NCI-H82 treated with DMSO at 0.1 percent for 48 hours (cell line): ENCODE results near the gene GATAD2B.

Experiments
- DNase-seq: peaks from one replicate; lab custom pipeline; 2025; ENCODE audit not compliant: unreplicated experiment; lab: John Stamatoyannopoulos, UW

GATAD2B gene

DNA sequence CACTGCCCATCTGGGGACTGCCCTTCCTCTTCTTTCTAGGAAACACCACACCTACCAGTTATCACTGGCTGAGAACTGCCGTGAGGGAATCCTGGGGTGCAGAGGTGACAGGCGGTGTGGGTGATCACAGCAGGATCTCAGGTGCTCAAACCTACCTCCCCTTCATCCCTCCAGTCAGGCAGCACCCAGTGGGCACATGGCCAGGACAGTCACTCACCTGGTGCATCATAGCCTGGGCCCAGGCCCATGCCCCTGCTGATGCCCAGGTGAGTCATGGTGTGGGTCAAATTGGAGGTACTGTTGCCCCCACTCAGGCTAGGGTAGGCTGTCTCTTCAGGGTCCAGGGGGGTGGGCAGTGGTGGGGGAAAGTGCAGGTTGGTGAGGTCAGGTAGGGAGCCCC is 29.0 kb upstream of the GATAD2B start:
- DNase-seq, result no peak

DNA sequence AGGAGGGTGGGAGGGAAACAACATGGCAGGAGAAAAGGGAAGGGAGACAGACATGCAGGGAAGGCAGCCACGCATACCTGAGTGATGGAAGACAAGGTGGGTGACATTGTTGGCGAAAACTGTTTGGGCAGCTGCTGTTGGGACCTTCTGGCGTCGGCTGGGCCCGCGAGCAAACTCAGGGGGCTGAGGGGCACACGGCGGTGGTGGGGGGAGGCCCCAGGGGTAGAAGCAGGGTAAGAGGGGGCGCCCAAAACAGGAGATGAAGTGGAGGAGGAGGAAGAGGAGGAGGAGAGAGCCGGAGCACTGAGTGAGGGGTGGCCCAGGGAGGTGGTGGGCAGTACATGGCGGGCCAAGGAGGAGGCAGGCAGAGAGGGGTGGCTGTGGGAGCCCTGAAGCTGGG is 28.4 kb upstream of the GATAD2B start:
- no peak for DNase-seq

DNA sequence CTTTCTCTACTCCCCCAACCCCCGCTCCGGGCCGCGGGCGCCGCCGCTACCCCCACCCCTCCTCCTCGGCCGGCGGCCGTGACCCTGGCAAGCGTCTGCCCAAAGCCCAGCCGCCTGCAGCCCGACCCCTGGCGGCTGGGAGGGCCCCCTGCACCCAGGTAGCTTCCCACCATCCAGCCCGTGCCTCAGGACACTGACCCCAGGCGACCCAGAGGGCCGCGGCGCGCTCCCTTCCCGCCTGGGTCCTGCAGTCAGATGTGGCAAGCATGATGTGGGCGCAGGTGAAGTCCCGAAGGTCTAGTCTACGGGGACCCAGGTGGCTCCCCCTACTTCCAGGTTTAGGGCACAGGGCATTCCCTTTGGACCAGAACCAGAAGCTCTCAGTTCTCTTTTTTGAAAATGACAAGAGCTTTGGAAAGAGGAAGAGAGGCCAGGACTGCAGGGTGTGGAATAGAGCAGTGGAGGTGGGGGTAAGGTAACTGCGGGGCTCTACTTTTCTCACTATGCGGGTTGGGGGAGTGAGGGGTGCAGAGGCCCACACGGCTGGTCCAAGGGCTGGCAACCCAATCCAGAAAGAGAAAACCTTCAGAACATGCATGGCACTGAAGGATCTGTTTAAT is 24.0 kb upstream of the GATAD2B start, which contains the start of gene DENND4B:
TSS of gene DENND4B (minus strand) at position 97 of the 620 bp plus-strand sequence. CDS start 2,344 bp downstream, outside the sequence.
- DNase-seq, result peak; percentile 60

DNA sequence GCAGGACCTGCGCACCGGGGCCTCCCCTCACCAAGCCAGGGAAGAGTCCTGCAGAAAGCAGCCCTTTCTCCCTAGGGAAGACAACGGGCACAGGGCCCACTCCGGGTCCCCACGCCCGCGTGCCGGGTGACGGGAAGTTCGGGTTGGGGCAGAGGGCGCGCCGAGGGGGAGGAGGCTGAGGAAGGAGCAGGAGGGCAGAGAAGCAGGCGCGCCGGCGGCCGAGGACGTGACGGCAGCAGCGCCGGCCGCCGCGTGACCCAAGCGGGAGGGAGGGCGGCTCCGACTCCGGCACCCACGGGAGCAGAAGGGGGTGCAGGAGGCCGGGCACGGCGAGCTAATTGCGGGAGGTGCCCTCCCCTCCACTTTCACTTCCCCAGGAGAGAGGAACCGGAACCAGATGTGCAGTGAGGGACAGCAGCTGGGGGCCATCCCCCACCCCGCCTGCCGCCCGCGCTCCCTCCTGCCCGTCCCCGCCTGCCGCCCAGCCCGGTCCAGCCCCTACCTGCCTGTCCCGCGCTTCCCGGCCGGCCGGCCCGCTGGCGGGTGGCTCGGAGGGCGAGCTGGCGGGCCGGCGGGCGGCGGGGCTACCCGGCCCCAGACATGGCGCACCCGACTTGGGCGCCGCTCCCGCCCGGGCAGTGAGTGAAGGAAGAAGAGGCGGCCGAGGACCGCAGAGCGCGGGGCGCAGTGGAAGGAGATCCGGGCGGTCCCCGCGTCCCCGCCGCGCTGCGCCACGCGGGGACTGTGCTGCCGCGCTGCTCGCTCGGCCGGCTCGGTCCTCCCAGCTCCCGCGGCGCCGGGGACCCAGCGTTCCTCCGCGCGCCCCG is 23.2 kb upstream of the GATAD2B start:
- no peak for DNase-seq

DNA sequence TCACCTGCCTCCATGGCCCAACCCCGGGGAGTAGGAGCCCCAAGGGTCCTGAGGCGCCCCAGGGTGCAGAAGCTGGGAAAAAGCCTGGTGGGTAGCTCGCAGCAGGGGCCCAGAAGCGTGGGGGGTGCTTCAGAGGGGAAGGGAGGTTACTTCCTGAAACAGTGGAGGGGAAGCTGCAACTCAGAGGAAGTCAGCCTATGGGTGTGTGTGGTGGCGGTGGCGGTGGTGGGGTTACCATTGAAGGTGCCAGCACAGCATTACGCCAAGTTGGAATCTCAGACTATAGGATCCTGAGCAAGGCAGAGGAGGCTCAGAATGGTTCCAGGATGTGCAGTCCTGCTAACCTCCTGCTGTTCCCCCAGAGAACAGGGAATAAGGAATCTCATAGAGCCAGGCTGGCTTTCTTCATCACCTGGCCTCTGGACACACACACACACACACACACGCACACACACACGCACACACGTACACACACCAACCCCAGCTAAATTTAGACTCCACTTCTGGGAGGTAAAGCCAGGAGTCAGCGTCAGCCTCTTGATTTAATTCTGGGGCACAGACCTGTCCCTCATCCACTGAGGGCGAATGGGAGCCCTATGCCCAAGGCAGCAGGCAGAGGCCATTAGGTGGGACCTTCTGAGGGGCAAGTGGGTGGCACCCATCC is 22.5 kb upstream of the GATAD2B start:
- DNase-seq, result no peak

DNA sequence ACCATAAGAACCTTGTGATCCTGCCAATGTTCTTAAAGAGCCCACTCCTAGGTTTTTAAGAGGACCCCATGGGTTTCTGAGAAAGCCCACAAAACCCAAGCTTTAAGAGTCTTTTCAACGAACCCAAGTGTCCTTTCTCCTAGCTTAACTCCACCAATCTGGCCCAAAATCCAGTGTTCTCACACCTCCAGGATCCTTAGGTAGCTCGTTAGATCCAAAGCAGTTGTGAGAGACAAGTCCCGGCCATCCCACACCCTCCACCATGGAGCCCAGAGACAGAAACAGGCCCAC is 22.0 kb upstream of the GATAD2B start:
- DNase-seq, result no peak

DNA sequence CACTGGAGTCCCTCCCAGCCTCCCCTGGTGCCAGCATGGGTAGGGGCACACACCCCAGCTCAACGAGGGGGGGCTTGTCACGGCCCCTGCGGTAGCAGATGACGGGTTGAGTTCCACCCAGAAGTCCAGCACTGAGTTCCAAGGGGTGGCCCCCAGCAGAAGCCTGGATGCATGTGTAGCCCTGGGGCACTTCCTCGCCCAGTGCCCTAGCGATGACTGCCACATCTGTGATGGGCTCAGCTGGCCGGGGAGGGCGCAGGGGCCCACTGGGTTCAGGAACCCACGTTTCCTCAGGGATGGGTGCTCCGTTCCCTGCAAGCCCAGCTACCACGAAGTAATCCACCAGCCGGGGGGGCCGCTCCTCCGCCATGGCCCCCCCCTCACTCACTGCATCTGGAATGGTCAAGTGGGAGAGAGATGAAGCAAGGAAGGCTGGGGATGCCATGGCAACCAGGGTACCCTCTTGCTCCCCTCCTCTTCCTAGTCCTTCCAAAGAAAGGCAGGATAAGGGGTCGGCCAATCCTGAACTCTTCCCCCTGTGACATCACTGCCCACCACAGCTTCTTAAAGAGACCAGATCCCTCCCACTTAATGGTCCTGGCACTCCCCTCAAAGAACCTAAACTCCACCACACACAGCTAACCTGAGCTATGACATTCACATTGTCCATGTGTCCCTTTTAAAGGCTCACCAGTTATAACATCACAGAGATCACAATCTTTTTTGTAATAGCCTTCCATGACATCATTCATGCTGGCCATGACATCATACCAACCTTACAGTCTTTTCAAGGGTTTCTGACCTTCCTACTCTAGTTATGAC is 21.4 kb upstream of the GATAD2B start:
- DNase-seq, result no peak

DNA sequence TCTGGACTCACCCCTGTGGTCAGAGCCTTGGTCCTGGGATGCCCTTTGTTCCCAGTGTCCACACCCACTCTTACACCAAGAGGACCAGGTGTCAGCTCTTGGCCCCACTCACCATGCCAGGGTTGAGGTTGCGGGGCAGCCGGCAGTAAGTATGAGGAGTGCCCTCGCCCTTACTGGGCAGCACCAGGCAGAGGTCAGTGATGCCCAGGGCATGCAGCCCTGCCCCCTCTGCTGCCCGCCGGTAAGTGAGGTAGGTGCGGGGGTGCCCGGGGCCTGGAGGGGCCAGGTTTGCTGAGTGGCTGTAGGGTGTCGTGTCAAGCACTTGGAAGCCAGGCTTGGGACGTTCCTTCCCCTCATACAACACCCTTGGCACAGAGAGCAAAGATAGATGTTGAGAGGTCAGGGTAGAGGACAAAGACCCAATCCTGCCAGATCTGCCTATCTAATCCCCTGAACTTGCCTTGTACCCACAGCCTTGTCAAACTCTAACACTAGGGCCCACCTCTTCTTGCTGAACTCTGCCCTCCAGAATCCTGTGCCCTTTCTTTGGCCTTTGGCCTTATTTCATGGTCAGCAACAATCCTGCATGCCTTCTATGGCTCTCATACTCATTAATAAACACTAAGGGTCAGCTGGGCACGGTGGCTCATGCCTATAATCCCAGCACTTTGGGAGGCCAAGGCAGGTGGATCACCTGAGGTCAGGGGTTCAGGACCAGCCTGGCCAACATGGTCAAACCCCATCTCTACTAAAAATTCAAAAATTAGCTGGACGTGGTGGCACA is 20.2 kb upstream of the GATAD2B start:
- no peak for DNase-seq

DNA sequence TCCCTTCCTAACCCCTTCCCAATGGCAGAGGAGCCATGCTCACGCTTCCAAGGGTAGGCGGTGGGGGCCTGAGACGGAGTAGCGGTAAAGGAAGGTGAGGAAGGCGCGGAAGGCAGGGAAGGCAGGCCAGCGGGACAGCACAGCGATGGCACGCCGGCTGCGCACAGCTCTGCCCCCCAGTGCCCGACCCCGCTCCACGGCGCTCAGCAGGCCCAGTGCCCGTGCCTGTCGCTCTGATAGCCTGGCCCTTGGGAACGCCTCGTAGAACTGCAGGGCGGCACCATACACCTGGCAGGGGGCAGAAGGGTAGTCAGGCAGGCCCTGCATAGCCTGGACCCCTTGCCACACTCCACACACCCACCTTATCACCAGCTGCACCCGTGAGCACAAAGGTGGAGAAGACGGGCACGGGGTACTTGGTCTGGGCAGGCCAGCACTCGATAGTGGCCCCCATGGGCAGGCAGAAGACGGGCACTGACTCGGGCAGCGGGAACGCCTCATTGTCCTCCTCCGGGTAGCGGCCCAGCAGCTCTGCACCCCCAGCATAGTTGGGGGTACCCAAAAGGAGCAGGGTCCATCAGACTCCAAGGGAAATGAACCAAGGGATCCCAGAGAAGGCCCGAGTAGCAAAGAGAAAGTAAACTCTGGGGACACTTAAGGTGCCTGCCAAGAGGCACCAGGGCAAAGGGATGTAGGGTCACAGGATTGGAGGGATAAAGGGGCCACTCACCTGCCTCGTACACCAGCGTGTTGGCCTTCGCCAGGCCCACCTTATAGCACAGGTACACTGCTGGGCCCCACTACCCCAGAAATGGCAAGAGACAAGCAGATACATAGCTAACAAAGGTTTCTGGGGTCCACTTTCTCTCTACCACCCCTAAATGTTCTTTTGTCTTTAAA is 19.3 kb upstream of the GATAD2B start:
- DNase-seq, result no peak

DNA sequence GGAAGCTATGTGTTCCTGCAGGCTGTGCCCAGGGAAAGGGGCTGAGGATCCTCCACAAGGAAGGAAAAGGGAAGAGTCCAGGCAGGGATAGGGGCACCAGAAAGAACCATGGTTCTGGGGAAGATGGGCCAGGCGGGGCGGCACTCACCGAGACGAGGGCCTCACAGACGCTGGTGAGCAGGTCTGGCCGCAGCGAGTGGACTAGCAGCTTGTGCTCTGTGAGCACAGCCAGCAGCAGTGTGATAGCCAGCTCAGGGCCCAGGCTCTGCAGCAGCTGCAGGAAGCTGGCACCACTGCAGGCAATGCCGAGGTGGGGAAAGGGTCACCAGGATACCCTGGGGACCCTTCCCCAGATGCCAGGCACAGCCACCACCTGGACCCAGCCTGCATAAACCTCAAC is 18.0 kb upstream of the GATAD2B start:
- DNase-seq, result no peak

DNA sequence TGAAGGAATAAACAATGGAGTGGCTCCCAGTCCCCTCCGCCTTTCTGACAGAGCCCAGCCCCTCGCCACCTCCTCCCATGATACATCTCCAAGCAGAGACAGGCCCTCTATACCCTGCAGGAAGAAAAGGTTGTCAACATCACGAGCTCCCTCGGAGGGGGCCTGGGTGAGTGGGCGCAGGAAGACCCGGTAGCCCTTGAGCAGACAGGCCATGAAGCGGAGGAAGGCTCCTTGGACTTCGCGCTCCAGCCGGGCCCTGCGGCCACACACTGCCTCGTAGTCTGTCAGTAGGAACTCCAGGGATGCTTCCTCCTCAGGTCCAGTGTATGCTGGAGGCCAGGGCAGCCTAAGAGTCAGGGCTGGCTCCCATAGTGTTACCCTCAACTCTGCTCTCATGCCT is 16.7 kb upstream of the GATAD2B start:
- no peak for DNase-seq

DNA sequence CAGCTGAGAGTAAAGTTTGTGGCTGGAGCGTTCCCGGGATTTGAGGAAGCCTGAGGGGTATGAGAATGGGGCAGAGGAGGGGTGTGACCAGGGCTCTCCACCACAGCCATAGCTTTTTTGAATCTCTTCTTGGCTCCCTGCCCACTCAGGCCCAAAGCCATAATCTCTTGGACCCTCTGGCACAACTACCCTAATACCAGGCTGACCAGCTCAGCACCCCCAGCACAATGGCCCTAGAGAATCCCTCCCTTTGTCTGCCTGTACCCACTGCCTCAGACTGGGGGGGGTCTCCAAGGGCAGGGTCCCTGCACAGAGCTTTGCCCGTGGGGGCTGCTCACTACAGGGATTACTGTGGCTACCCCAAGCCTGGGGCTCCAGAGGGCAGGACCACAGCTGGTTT is 16.2 kb upstream of the GATAD2B start:
- no peak for DNase-seq

DNA sequence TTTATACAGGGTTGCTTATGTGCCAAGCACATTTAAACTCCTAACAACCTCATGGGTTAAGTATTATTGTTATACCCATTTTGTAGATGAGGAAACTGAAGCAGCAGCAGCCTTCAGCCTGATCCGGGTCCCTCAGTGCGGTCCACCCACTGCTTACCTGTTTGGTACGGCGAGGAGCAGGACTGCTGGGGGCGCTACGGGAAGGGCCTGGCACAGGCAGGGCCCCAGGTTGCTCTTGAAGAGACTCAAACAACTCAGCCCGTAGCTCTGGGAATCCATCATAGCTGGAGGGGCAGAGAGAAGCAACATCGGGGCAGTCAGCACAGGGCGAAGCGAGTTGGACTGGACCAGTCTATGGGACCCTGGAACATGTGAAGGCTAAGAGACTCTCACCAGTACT is 14.6 kb upstream of the GATAD2B start:
- DNase-seq, result no peak

DNA sequence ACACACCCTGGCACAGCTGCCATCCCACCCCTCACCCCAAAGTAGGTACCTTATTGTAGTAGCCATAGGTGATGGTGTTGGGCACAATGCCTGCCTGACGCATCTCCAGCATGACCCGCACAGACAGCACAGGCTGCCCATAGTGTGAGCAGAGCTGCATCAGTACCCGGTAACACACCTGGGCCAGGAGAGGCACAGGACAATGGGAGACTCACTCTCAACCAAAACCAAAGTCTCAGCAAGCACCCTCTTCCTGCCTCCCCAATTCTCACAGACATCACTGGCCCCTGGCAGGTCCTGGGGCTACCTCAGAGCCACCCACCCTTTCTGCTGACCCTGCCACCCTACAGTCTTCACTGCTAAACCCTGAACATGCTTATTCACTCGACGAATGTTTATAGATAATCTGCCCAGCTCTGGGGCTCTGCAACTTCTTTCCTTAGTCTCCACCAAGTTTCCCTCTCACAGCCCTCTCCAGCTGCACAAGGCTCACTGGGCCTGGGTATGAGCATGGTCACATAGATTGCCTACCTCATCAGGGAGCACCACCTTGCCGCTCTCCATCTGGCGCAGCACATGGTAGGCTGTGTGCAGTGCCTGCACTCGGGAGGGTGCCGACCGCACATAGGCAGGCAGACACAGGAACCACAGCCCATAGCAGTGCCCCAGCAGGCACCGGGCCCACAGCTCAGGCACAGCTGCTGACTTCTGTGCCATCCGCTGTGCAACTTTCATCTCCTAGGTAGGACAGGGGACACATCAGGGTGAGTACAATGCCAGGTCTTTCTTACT is 13.4 kb upstream of the GATAD2B start:
- no peak for DNase-seq

DNA sequence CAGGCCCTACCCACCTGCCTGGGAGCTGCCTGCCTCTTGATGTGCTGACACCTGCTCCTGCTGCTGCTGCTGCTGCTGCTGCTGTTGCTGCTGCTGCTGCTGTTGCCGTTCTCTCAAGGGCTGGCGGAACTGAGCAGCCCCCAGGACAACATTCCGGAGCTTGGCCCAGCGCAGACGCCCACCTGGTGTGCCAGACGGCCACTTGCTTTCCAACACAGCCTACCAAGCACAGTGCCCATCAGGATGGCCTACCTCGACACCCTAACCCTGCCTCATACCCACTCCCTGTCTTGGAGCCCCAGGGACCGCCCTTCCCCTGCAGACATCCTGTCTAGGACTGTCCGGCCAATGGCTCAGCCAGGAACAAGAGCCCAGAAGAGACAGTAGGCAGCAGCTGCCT is 12.0 kb upstream of the GATAD2B start:
- DNase-seq, result no peak

DNA sequence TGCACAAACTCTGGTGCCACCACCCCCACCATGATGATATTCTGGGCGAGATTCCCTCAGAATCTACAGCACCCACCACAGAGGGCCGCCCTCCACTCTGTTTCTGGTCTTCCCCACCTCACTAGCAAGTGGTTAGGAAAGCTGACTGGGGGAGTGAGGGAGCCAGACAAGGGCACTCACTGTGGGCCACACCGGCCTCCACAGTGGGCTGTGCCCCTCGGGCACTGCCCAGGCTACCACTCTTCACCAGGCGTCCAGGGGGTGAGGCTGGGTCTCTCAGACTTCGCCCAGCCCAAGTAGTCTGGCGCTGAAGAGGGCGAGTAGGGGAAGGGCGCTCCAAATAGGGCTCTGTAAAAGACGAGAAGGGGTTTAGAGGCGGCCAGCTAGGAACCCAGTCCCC is 11.2 kb upstream of the GATAD2B start:
- DNase-seq, result no peak

DNA sequence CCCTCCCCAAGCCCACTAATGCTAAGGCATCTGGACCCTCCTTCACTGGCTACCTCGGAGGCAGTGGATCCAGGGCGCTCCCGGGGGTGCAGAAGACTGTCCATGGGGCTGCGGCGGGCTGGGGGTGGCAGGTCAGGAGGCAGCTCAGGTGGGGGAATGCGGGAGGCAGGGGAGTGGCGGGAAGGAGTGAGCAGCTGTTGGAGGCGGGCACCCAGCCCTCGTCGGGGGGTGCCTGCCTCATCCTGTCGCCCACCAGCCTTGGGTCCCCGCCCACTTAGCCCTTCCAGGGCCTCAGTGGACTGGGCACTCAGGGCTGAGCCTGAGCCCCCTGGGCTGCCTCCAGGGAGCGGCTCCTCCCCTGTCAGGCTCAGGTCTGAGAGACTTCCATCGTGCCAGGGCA is 10.7 kb upstream of the GATAD2B start:
- DNase-seq, result no peak

DNA sequence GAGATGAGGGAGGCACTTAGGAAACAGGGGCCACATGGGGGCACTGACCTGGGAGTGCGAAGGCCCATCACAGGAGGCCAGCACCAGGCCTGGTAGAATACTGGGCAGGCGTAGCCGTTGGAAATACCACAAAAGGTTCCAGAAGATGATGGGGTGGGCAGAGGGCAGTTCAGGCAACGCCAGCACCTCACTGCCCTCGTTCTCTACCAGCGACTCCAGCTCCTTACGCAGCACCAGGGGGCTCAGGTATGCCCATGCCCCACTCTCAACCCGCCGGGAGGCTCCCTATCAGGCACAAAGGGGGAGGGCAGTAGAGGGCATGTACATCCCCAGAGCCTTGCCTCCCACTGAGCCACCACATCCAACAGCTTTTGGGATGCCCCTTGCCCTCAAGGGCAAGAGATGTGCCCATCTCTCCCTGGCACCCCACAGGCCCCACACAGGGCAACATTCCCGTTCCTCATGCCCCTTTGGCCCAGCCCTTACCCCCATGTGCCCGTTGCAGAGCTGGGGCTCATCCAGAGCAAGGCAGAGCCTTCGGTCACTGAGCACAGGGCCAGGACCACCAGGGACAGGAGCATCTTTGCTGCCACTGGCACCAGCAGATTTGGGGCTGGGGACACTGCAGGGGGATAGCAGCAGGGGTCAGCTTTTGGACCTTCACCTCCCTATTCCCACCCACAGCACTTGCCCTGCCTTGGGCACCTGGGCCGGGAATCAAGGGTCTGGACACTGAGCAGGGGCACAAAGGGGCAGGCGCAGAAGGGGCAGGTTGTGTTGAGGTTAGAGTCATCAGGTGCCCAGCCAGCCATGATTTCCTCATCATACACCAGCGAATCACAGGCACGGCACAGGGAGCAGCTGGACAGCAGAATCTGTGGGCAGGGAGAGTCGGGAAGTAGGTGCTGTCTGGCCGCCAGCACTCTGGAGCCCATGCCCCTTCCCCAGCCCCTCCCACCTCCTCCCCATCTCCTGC is 9.7 kb upstream of the GATAD2B start:
- DNase-seq, result no peak
